Neutrophil (primary cell): ENCODE data around the gene OR1D5.
"Not testable (repeated sequence)": the region's sequence is repeated elsewhere in the genome, so short reads cannot be mapped to it uniquely, and the experiment has no call there.

Experiments
- H3K27ac ChIP-seq: fragments of 200-600 bp; sonication (generic); 2 replicates; pipeline ENCODE4 v1.5.1; 2016; ENCODE audit warnings: mild to moderate bottlenecking, moderate library complexity
- H3K27me3 ChIP-seq: fragments of 200-600 bp; sonication (generic); 2 replicates; pipeline ENCODE4 v1.6.0; 2016; ENCODE audit warnings: mild to moderate bottlenecking
- H3K36me3 ChIP-seq: fragments of 200-600 bp; sonication (generic); 2 replicates; pipeline ENCODE4 v1.5.1; 2017
- H3K4me1 ChIP-seq, 2 experiments: fragments of 200-600 bp in 1 of 2; sonication (generic) in 1 of 2; 1 replicate in 1 of 2; 2 replicates in 1 of 2; pipeline versions ENCODE4 v1.5.1 to v1.6.1; 2013 to 2016; ENCODE audit warnings: low read depth in 1 of 2, low read length in 1 of 2, mild to moderate bottlenecking in 1 of 2, moderate library complexity in 1 of 2; ENCODE audit not compliant: control insufficient read depth in 1 of 2, insufficient read depth in 1 of 2
- H3K4me3 ChIP-seq, 2 experiments: fragments of 200-600 bp in 1 of 2; sonication (generic) in 1 of 2; 1 replicate in 1 of 2; 2 replicates in 1 of 2; pipeline ENCODE4 v1.5.1; 2013 to 2016; ENCODE audit warnings: low read depth in 1 of 2, low read length in 1 of 2, mild to moderate bottlenecking in 1 of 2, moderate library complexity in 1 of 2
- H3K9me3 ChIP-seq: fragments of 200-600 bp; sonication (generic); 2 replicates; pipeline ENCODE4 v1.5.1; 2016
- CTCF ChIP-seq: fragments of 200-600 bp; sonication (generic); IDR thresholded peaks from 2 replicates; pipeline ENCODE4 v1.5.1; 2016; ENCODE audit warnings: antibody characterized with exemption

Gene OR1D5

GRCh38 chr17:3034578-3034920 is 28.9 kb downstream of the OR1D5 start:
- H3K27me3 ChIP-seq = no peaks in the 10 kb centered on the region
- no peak overlapping the region for H3K4me3 ChIP-seq
- H3K36me3 ChIP-seq = peaks cover 67% of the 10 kb centered on the region
- TF ChIP-seq CTCF = no peak
- no peaks in the 10 kb centered on the region for H3K9me3 ChIP-seq
- H3K4me1 ChIP-seq = peaks cover 14 to 18% of the 10 kb centered on the region in 2 experiments
- H3K27ac ChIP-seq = no peak overlapping the region

- Histone ChIP-seq H3K4me3 (no peak overlapping the region), H3K36me3 (peaks cover 73% of the 10 kb centered on the region), H3K9me3 (no peaks in the 10 kb centered on the region), H3K27me3 (no peaks in the 10 kb centered on the region), H3K4me1 (peaks cover 10 to 18% of the 10 kb centered on the region in 2 experiments), H3K27ac (no peak overlapping the region)
- TF ChIP-seq CTCF = no peak
Observed at GRCh38 chr17:3033741-3034577, 29.4 kb downstream of the OR1D5 start.

GRCh38 chr17:3033248-3033640 is 30.2 kb downstream of the OR1D5 start:
- Histone ChIP-seq H3K27ac (no peak overlapping the region), H3K4me1 (peaks cover 10 to 16% of the 10 kb centered on the region in 2 experiments), H3K4me3 (no peak overlapping the region), H3K9me3 (no peaks in the 10 kb centered on the region), H3K27me3 (no peaks in the 10 kb centered on the region), H3K36me3 (peaks cover 80% of the 10 kb centered on the region)
- TF ChIP-seq CTCF = no peak

GRCh38 chr17:3032258-3033247 is 30.9 kb downstream of the OR1D5 start:
- H3K27ac ChIP-seq = no peak overlapping the region
- no peaks in the 10 kb centered on the region for H3K27me3 ChIP-seq
- no peak overlapping the region for H3K4me3 ChIP-seq
- H3K4me1 ChIP-seq = peaks cover 10 to 16% of the 10 kb centered on the region in 2 experiments
- H3K9me3 ChIP-seq = no peaks in the 10 kb centered on the region
- TF ChIP-seq CTCF = no peak
- H3K36me3 ChIP-seq = peaks cover 87% of the 10 kb centered on the region

GRCh38 chr17:3030852-3031470 is 32.4 kb downstream of the OR1D5 start:
- not testable (repeated sequence) for H3K27me3 ChIP-seq, H3K9me3 ChIP-seq, H3K4me3 ChIP-seq
- peak overlapping the region; percentile 59 for H3K27ac ChIP-seq
- peaks cover 10 to 16% of the 10 kb centered on the region in 2 experiments for H3K4me1 ChIP-seq
- H3K36me3 ChIP-seq = peaks cover 98% of the 10 kb centered on the region
